ENCODE measurements around the gene FOXO3. TPM values are rescaled to one million over a fixed set of nuclear protein-coding genes. Genes with fewer than 3 reads are reported as not detected.

FOXO3 gene
- total and polyA plus RNA-seq, 2 of the 13 experiments (the other 11 are each of a cell fraction or from before 2014, with no cell fraction given), result 16.0 to 22.5 TPM

DNA sequence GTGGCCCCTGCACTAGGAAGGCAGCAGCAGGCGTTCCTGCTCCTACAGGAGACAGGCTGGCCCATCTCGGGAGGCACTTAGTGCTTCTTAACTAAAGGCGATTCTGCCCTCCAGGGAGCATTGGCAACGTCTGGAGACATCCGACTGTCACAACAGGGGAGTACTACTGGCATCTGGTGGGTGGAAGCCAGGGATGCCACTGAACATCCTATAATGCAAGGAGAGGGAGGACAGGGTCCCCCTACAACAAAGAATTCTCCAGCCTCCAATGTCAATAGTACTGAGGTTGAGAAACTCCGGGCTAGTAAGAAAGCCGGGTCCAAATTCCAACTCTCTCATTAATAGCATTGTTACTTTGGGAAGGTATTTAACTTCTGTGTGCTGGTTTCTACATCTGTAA is 168.1 kb downstream of the FOXO3 start (continued):
- TF ChIP-seq, protein P1, sequence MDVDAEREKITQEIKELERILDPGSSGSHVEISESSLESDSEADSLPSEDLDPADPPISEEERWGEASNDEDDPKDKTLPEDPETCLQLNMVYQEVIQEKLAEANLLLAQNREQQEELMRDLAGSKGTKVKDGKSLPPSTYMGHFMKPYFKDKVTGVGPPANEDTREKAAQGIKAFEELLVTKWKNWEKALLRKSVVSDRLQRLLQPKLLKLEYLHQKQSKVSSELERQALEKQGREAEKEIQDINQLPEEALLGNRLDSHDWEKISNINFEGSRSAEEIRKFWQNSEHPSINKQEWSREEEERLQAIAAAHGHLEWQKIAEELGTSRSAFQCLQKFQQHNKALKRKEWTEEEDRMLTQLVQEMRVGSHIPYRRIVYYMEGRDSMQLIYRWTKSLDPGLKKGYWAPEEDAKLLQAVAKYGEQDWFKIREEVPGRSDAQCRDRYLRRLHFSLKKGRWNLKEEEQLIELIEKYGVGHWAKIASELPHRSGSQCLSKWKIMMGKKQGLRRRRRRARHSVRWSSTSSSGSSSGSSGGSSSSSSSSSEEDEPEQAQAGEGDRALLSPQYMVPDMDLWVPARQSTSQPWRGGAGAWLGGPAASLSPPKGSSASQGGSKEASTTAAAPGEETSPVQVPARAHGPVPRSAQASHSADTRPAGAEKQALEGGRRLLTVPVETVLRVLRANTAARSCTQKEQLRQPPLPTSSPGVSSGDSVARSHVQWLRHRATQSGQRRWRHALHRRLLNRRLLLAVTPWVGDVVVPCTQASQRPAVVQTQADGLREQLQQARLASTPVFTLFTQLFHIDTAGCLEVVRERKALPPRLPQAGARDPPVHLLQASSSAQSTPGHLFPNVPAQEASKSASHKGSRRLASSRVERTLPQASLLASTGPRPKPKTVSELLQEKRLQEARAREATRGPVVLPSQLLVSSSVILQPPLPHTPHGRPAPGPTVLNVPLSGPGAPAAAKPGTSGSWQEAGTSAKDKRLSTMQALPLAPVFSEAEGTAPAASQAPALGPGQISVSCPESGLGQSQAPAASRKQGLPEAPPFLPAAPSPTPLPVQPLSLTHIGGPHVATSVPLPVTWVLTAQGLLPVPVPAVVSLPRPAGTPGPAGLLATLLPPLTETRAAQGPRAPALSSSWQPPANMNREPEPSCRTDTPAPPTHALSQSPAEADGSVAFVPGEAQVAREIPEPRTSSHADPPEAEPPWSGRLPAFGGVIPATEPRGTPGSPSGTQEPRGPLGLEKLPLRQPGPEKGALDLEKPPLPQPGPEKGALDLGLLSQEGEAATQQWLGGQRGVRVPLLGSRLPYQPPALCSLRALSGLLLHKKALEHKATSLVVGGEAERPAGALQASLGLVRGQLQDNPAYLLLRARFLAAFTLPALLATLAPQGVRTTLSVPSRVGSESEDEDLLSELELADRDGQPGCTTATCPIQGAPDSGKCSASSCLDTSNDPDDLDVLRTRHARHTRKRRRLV (CRISPR knock-in tag; IDR thresholded peaks at IDR 0.05), result no peak
- TF ChIP-seq SAFB2 (CRISPR knock-in tag; IDR thresholded peaks at IDR 0.05; ENCODE audit: borderline replicate concordance, low read depth) (no peak), HNF4A (CRISPR knock-in tag; IDR thresholded peaks at IDR 0.05) (peak; percentile 85), MAFK (conservative IDR thresholded peaks at IDR 0.05 in 1 of 2, IDR thresholded peaks at IDR 0.05 in 1 of 2; ENCODE audit: low read length in 2 of 2) (no peak), ZNF263 (CRISPR knock-in tag; IDR thresholded peaks at IDR 0.05) (no peak), ZNF292 (CRISPR knock-in tag; IDR thresholded peaks at IDR 0.05; ENCODE audit: borderline replicate concordance, low read depth) (0 out of 2 replicates have a peak, but pooled peaks have one; percentile 15), ZNF234 (CRISPR knock-in tag; conservative IDR thresholded peaks at IDR 0.05) (no peak), KDM4B (CRISPR knock-in tag; IDR thresholded peaks at IDR 0.05) (no peak), ZNF430 (CRISPR knock-in tag; IDR thresholded peaks at IDR 0.05) (no peak), RAD51 (IDR thresholded peaks at IDR 0.05; ENCODE audit: borderline replicate concordance) (no peak), ZNF570 (CRISPR knock-in tag; IDR thresholded peaks at IDR 0.05; ENCODE audit: borderline replicate concordance) (no peak), TAF15 (IDR thresholded peaks at IDR 0.05; ENCODE audit: low read depth, low read length, poor library complexity, severe bottlenecking) (no peak), HDAC2 (CRISPR knock-in tag; IDR thresholded peaks at IDR 0.05) (peak; percentile 33; the same call in 1 of the 2 replicates), TGIF2 (CRISPR knock-in tag; IDR thresholded peaks at IDR 0.05) (no peak), AGO1 (IDR thresholded peaks at IDR 0.05; ENCODE audit: low read depth, low read length, poor library complexity, severe bottlenecking) (no peak), POGK (CRISPR knock-in tag; conservative IDR thresholded peaks at IDR 0.05) (no peak)
- TF ChIP-seq, protein P2, sequence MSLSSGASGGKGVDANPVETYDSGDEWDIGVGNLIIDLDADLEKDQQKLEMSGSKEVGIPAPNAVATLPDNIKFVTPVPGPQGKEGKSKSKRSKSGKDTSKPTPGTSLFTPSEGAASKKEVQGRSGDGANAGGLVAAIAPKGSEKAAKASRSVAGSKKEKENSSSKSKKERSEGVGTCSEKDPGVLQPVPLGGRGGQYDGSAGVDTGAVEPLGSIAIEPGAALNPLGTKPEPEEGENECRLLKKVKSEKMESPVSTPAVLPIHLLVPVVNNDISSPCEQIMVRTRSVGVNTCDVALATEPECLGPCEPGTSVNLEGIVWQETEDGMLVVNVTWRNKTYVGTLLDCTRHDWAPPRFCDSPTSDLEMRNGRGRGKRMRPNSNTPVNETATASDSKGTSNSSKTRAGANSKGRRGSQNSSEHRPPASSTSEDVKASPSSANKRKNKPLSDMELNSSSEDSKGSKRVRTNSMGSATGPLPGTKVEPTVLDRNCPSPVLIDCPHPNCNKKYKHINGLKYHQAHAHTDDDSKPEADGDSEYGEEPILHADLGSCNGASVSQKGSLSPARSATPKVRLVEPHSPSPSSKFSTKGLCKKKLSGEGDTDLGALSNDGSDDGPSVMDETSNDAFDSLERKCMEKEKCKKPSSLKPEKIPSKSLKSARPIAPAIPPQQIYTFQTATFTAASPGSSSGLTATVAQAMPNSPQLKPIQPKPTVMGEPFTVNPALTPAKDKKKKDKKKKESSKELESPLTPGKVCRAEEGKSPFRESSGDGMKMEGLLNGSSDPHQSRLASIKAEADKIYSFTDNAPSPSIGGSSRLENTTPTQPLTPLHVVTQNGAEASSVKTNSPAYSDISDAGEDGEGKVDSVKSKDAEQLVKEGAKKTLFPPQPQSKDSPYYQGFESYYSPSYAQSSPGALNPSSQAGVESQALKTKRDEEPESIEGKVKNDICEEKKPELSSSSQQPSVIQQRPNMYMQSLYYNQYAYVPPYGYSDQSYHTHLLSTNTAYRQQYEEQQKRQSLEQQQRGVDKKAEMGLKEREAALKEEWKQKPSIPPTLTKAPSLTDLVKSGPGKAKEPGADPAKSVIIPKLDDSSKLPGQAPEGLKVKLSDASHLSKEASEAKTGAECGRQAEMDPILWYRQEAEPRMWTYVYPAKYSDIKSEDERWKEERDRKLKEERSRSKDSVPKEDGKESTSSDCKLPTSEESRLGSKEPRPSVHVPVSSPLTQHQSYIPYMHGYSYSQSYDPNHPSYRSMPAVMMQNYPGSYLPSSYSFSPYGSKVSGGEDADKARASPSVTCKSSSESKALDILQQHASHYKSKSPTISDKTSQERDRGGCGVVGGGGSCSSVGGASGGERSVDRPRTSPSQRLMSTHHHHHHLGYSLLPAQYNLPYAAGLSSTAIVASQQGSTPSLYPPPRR (CRISPR knock-in tag; IDR thresholded peaks at IDR 0.05; ENCODE audit: borderline replicate concordance), result no peak
- TF ChIP-seq, protein P3, sequence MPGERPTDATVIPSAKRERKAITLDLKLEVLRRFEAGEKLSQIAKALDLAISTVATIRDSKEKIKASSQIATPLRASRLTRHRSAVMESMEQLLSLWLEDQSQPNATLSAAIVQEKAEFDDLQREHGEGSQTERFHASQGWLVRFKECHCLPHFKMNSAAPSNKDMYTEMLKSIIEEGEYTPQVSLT (CRISPR knock-in tag; IDR thresholded peaks at IDR 0.05; ENCODE audit: borderline replicate concordance, low read depth), result no peak
